Osteoblast (primary cell): ENCODE measurements around the gene PDGFB. TPM values are rescaled to one million over a fixed set of nuclear protein-coding genes. Genes with fewer than 3 reads are reported as not detected.

Experiments used
- DNase-seq: peaks from one replicate; pipeline ENCODE4 v3.0.0; 2011; ENCODE audit warnings: low spot score, mixed read lengths; ENCODE audit not compliant: insufficient read length; ENCODE audit errors: missing footprints
- H2AFZ ChIP-seq: 2 replicates; pipeline ENCODE4 v1.6.0; 2011; ENCODE audit warnings: mild to moderate bottlenecking, low read length
- H3K27ac ChIP-seq: 2 replicates; pipeline ENCODE4 v1.5.1; 2011; ENCODE audit warnings: mild to moderate bottlenecking, low read depth, low read length, moderate library complexity
- H3K27me3 ChIP-seq: 2 replicates; pipeline ENCODE4 v1.6.0; 2012; ENCODE audit warnings: mild to moderate bottlenecking, control low read depth, inconsistent platforms, low read length, moderate library complexity; ENCODE audit not compliant: insufficient read depth
- H3K36me3 ChIP-seq: 2 replicates; pipeline ENCODE4 v1.5.1; 2011; ENCODE audit warnings: mild to moderate bottlenecking, low read length, control low read depth, moderate library complexity; ENCODE audit not compliant: insufficient read depth
- H3K4me1 ChIP-seq: 2 replicates; pipeline ENCODE4 v1.5.1; 2011; ENCODE audit warnings: mild to moderate bottlenecking, low read length, control low read depth, moderate library complexity; ENCODE audit not compliant: insufficient read depth
- H3K4me2 ChIP-seq: 2 replicates; pipeline ENCODE4 v1.6.0; 2011; ENCODE audit warnings: mild to moderate bottlenecking, low read length; ENCODE audit not compliant: insufficient read depth
- H3K4me3 ChIP-seq: fragments of 200-600 bp; sonication (generic); 3 replicates; pipeline ENCODE4 v1.5.1; 2012; ENCODE audit warnings: mild to moderate bottlenecking, low read length, inconsistent platforms; ENCODE audit not compliant: insufficient read depth
- H3K79me2 ChIP-seq: 2 replicates; pipeline ENCODE4 v1.6.0; 2012; ENCODE audit warnings: mild to moderate bottlenecking, low read length, control low read depth, inconsistent platforms; ENCODE audit not compliant: insufficient read depth
- H3K9me3 ChIP-seq: 2 replicates; pipeline ENCODE4 v1.5.1; 2011; ENCODE audit warnings: low read depth, low read length, control low read depth
- H4K20me1 ChIP-seq: 2 replicates; pipeline ENCODE4 v1.6.0; 2012; ENCODE audit warnings: mild to moderate bottlenecking, low read length, control low read depth; ENCODE audit not compliant: insufficient read depth
- total RNA-seq: library from RNA; depleted of rRNA; stranded (reverse); fragments of >200 nt; gene quantifications from 2 replicates; pipeline ENCODE4 v1.2.3, GENCODE V29; 2012
- TF ChIP-seq, protein P1 (sequence below): IDR thresholded peaks from 2 replicates; pipeline ENCODE4 v1.5.1; 2011; ENCODE audit warnings: mild to moderate bottlenecking, low read depth, low read length, moderate library complexity; ENCODE audit errors: extremely low read depth

Gene PDGFB
- total RNA-seq, 1 donor: under 0.01 TPM

DNA sequence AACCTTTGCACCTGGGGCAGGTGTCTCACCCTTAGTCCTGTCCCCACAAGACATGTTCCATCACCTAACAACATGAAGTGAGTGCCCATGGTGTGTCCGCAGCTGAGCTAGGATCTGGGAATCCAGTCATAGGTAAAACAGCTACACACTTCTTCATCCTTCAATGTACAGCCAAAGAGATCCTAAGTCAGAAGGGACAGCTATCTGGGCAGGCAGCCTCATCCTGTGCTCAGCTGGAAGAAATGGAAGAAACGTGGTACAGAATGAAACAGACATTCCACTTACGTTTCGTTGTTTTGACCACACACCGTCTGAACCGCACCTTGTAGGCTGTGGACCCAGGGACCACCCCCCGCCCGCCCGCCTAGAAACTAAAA, 30.8 kb downstream of the PDGFB start:
- H4K20me1 ChIP-seq: no peaks in the 10 kb centered on the region
- H3K4me1 ChIP-seq: peaks cover 5% of the 10 kb centered on the region
- H3K9me3 ChIP-seq: no peaks in the 10 kb centered on the region
- no peaks in the 10 kb centered on the region for H3K79me2 ChIP-seq
- H2AFZ ChIP-seq: no peak overlapping the region
- peak; percentile 14 for DNase-seq
- H3K27ac ChIP-seq: no peak overlapping the region
- H3K27me3 ChIP-seq: peaks cover 10% of the 10 kb centered on the region
- H3K4me2 ChIP-seq: no peak overlapping the region
- H3K4me3 ChIP-seq: no peak overlapping the region
- H3K36me3 ChIP-seq: no peaks in the 10 kb centered on the region
- TF ChIP-seq, protein P1, sequence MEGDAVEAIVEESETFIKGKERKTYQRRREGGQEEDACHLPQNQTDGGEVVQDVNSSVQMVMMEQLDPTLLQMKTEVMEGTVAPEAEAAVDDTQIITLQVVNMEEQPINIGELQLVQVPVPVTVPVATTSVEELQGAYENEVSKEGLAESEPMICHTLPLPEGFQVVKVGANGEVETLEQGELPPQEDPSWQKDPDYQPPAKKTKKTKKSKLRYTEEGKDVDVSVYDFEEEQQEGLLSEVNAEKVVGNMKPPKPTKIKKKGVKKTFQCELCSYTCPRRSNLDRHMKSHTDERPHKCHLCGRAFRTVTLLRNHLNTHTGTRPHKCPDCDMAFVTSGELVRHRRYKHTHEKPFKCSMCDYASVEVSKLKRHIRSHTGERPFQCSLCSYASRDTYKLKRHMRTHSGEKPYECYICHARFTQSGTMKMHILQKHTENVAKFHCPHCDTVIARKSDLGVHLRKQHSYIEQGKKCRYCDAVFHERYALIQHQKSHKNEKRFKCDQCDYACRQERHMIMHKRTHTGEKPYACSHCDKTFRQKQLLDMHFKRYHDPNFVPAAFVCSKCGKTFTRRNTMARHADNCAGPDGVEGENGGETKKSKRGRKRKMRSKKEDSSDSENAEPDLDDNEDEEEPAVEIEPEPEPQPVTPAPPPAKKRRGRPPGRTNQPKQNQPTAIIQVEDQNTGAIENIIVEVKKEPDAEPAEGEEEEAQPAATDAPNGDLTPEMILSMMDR: no peak

- H3K9me3 ChIP-seq: no peaks in the 10 kb centered on the region
Observed at GRCh38 chr22:39212721-39213376, 31.9 kb downstream of the PDGFB start.

GRCh38 chr22:39209756-39210155, 35.0 kb downstream of the PDGFB start:
- Histone ChIP-seq H3K27ac (no peak overlapping the region), H3K36me3 (no peaks in the 10 kb centered on the region), H4K20me1 (no peaks in the 10 kb centered on the region), H2AFZ (no peak overlapping the region), H3K79me2 (no peaks in the 10 kb centered on the region), H3K4me3 (no peak overlapping the region), H3K9me3 (no peaks in the 10 kb centered on the region), H3K4me1 (peaks cover 10% of the 10 kb centered on the region), H3K27me3 (peaks cover 3% of the 10 kb centered on the region), H3K4me2 (no peak overlapping the region)
- TF ChIP-seq, protein P1: no peak
- no peak for DNase-seq

More at GRCh38 chr22:39212721-39213376, 31.9 kb downstream of the PDGFB start:
- no peaks in the 10 kb centered on the region for H4K20me1 ChIP-seq
- H3K79me2 ChIP-seq: no peaks in the 10 kb centered on the region
- TF ChIP-seq, protein P1: no peak
- no peak overlapping the region for H2AFZ ChIP-seq
- H3K4me3 ChIP-seq: no peak overlapping the region
- no peak overlapping the region for H3K27ac ChIP-seq
- peaks cover 10% of the 10 kb centered on the region for H3K27me3 ChIP-seq
- H3K36me3 ChIP-seq: no peaks in the 10 kb centered on the region
- H3K4me2 ChIP-seq: no peak overlapping the region
- DNase-seq: peak; percentile 55
- H3K4me1 ChIP-seq: peaks cover 5% of the 10 kb centered on the region

- H3K4me3 ChIP-seq: no peak overlapping the region
- no peak overlapping the region for H3K27ac ChIP-seq
- TF ChIP-seq, protein P1: no peak
- peaks cover 7% of the 10 kb centered on the region for H3K4me1 ChIP-seq
- DNase-seq: peak; percentile 29
- no peaks in the 10 kb centered on the region for H4K20me1 ChIP-seq
- no peaks in the 10 kb centered on the region for H3K79me2 ChIP-seq
- no peak overlapping the region for H2AFZ ChIP-seq
- H3K9me3 ChIP-seq: no peaks in the 10 kb centered on the region
- no peaks in the 10 kb centered on the region for H3K36me3 ChIP-seq
- H3K27me3 ChIP-seq: no peaks in the 10 kb centered on the region
- H3K4me2 ChIP-seq: no peak overlapping the region
Observed at GRCh38 chr22:39208013-39208680, 36.6 kb downstream of the PDGFB start.
